RKO (cell line): ENCODE results near the gene MOB1A.
A peak's percentile ranks its signal among the peaks of the same experiment; 100 is the strongest.
"Not testable (repeated sequence)": the region's sequence is repeated elsewhere in the genome, so short reads cannot be mapped to it uniquely, and the experiment has no call there.

Source experiments
- DNase-seq: peaks from one replicate; pipeline ENCODE4 v3.0.0-alpha.2; 2016; ENCODE audit warnings: low spot score

Gene MOB1A

GRCh38 chr2:74178211-74179062 is at the start of gene MOB1A:
TSS of gene MOB1A (minus strand) at chr2:74178879. CDS start at chr2:74178674, 205 bp downstream.
- peak; percentile 98 for DNase-seq

- no peak for DNase-seq
These were observed 49.0 kb upstream of the MOB1A start for GRCh38 chr2:74227646-74228045.

- no peak for DNase-seq
These were observed 48.1 kb upstream of the MOB1A start for GRCh38 chr2:74226648-74227213.

- no peak for DNase-seq
These were observed 47.2 kb upstream of the MOB1A start for GRCh38 chr2:74225698-74226459.

- peak; percentile 53 for DNase-seq
These were observed 45.5 kb upstream of the MOB1A start for GRCh38 chr2:74223941-74224770.

- no peak for DNase-seq
These were observed 43.6 kb upstream of the MOB1A start for GRCh38 chr2:74222300-74222650.

GRCh38 chr2:74221604-74222299 is 43.1 kb upstream of the MOB1A start:
- DNase-seq = no peak

- DNase-seq = no peak
These were observed 42.4 kb upstream of the MOB1A start for GRCh38 chr2:74221091-74221490.

- DNase-seq = no peak
These were observed 41.3 kb upstream of the MOB1A start for GRCh38 chr2:74219846-74220486.

GRCh38 chr2:74216642-74217041 is 38.0 kb upstream of the MOB1A start:
- no peak for DNase-seq

- DNase-seq = not testable (repeated sequence)
These were observed 37.1 kb upstream of the MOB1A start for GRCh38 chr2:74215771-74216170.

GRCh38 chr2:74212702-74213410 is 34.2 kb upstream of the MOB1A start:
- no peak for DNase-seq

GRCh38 chr2:74206180-74206688 is 27.6 kb upstream of the MOB1A start:
- DNase-seq = peak; percentile 73

GRCh38 chr2:74205596-74205995 is 26.9 kb upstream of the MOB1A start:
- no peak for DNase-seq

- DNase-seq = no peak
These were observed 26.4 kb upstream of the MOB1A start for GRCh38 chr2:74205113-74205512.

GRCh38 chr2:74204436-74204835 is 25.8 kb upstream of the MOB1A start:
- no peak for DNase-seq

- DNase-seq = peak; percentile 32
These were observed 22.9 kb upstream of the MOB1A start for GRCh38 chr2:74201596-74201995.

GRCh38 chr2:74201196-74201595 is 22.5 kb upstream of the MOB1A start:
- no peak for DNase-seq

GRCh38 chr2:74199871-74200305 is 21.2 kb upstream of the MOB1A start:
- peak; percentile 49 for DNase-seq

GRCh38 chr2:74199275-74199701 is 20.6 kb upstream of the MOB1A start:
- DNase-seq = no peak
